Sigmoid colon (tissue), 7 donors: Measurements from ENCODE around the gene TUBG2. TPM values are rescaled to one million over a fixed set of nuclear protein-coding genes. Genes with fewer than 3 reads are reported as not detected.
A peak's percentile ranks its signal among the peaks of the same experiment; 100 is the strongest.
"Not testable (repeated sequence)": the region's sequence is repeated elsewhere in the genome, so short reads cannot be mapped to it uniquely, and the experiment has no call there.

ENCODE experiments used
- DNase-seq: peaks from one replicate; pipeline ENCODE4 v3.0.0-alpha.2; 2019
- H3K27ac ChIP-seq, 4 donors: fragments of 200-600 bp; sonication (generic); one replicate each; pipeline ENCODE4 v1.5.1; 2016 to 2019; ENCODE audit warnings: mild to moderate bottlenecking in 1 of 4
- H3K27me3 ChIP-seq, 3 donors: fragments of 200-600 bp; sonication (generic); one replicate each; pipeline ENCODE4 v1.5.1; 2019; ENCODE audit warnings: mild to moderate bottlenecking in 1 of 3
- H3K36me3 ChIP-seq, 4 donors: fragments of 200-600 bp; sonication (generic); one replicate each; pipeline ENCODE4 v1.5.1; 2016 to 2019
- H3K4me1 ChIP-seq, 4 donors: fragments of 200-600 bp; sonication (generic); one replicate each; pipeline ENCODE4 v1.5.1; 2017 to 2019
- H3K4me3 ChIP-seq, 4 donors: fragments of 200-600 bp; sonication (generic); one replicate each; pipeline ENCODE4 v1.5.1; 2017 to 2019; ENCODE audit warnings: mild to moderate bottlenecking in 2 of 4, moderate library complexity in 1 of 4
- H3K9me3 ChIP-seq, 4 donors: fragments of 200-600 bp in 3 of 4; sonication (generic) in 3 of 4; one replicate each; pipeline versions ENCODE4 v1.5.1 to v1.6.1; 2013 to 2019
- EP300 ChIP-seq, 4 donors: sonication (generic); formaldehyde crosslinking; IDR thresholded peaks; one replicate each; pipeline ENCODE4 v1.6.1; 2017; ENCODE audit warnings: antibody characterized with exemption in 4 of 4
- POLR2A ChIP-seq, 2 donors: fragments of 450-650 bp; IDR thresholded peaks; one replicate each; pipeline ENCODE4 v1.6.1; 2016; ENCODE audit warnings: antibody characterized with exemption in 2 of 2, mild to moderate bottlenecking in 2 of 2, moderate library complexity in 2 of 2
- POLR2AphosphoS5 ChIP-seq, 4 donors: sonication (generic); formaldehyde crosslinking; IDR thresholded peaks; one replicate each; pipeline ENCODE4 v1.6.1; 2017; ENCODE audit warnings: antibody characterized with exemption in 4 of 4
- WGBS, 2 donors: extraction: QIAGEN DNeasy Blood & Tissue Kit; methylation state at CpG; one replicate each; pipeline ENCODE4 v1.1.7; 2013; 5-methylcytosine and 5-hydroxymethylcytosine counted together
- intact Hi-C: fragments of 100-400 bp; cut with DNase I; formaldehyde crosslinking; loops from one replicate; pipeline ENCODE4 v1.15.1; 2023
- polyA plus RNA-seq, 3 donors: library from polyadenylated mRNA; stranded (reverse); fragments of 200-250 nt; gene quantifications; one replicate each; pipeline ENCODE4 v1.2.3, GENCODE V29; 2013
- total RNA-seq, 4 donors: library from RNA; depleted of rRNA; stranded (reverse); fragments of >200 nt; gene quantifications; one replicate each; pipeline ENCODE4 v1.1.0, GENCODE V29; 2016
- TF ChIP-seq, protein P1 (sequence below), 4 experiments: fragments of 450-650 bp in 3 of 4; fragments of 200-600 bp in 1 of 4; IDR thresholded peaks; one replicate each; pipeline ENCODE4 v1.5.1; 2016 to 2019; ENCODE audit warnings: antibody characterized with exemption in 4 of 4, mild to moderate bottlenecking in 3 of 4, moderate library complexity in 2 of 4
- donor health status: healthy with polysubstance abuse.
- donor health status: Bipolar disorder and iron deficiency.
- donor health status: healthy.

The TUBG2 gene
- total and polyA plus RNA-seq, 7 donors: 1.2 to 57.3 (median 28.0) TPM

DNA sequence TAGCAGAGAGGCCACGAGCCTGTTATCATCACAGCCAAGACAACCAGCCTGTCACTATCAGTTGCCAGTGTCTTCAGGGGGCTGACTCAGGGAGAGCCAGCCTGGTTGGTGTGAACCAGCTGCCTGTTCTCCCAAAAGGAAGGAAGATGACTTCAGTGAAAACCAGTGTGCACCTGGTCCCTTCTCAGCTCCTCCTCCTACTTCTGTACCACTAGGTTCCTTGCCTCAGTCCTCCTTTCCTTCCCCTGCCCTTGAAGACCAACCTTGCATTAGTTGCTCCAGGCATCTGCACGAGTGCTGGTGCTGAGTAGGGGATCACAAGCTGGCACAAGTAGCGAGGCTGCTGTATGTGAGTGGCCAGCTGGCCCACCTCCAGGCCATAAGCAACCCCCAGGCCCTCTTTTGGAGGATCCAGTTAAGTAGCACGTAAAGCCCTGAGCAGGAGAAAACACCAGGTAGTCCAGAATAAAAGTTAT is 41.1 kb upstream of the TUBG2 start:
- intact Hi-C loops: no loop called here
- peaks cover 6 to 33% (median 24%) of the 10 kb centered on the region in 4 donors for H3K36me3 ChIP-seq
- H3K4me3 ChIP-seq: no peak overlapping the region
- 73 to 76% methylated on average over 4 of the region's 4 CpGs for WGBS, 2 donors
- no peaks in the 10 kb centered on the region for H3K9me3 ChIP-seq
- DNase-seq: no peak
- TF ChIP-seq, protein P1, sequence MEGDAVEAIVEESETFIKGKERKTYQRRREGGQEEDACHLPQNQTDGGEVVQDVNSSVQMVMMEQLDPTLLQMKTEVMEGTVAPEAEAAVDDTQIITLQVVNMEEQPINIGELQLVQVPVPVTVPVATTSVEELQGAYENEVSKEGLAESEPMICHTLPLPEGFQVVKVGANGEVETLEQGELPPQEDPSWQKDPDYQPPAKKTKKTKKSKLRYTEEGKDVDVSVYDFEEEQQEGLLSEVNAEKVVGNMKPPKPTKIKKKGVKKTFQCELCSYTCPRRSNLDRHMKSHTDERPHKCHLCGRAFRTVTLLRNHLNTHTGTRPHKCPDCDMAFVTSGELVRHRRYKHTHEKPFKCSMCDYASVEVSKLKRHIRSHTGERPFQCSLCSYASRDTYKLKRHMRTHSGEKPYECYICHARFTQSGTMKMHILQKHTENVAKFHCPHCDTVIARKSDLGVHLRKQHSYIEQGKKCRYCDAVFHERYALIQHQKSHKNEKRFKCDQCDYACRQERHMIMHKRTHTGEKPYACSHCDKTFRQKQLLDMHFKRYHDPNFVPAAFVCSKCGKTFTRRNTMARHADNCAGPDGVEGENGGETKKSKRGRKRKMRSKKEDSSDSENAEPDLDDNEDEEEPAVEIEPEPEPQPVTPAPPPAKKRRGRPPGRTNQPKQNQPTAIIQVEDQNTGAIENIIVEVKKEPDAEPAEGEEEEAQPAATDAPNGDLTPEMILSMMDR (IDR thresholded peaks at IDR 0.05): no peak
- TF ChIP-seq POLR2AphosphoS5 (IDR thresholded peaks at IDR 0.05) (no peak), POLR2A (IDR thresholded peaks at IDR 0.05) (no peak), EP300 (IDR thresholded peaks at IDR 0.05) (no peak)
- H3K27me3 ChIP-seq: no peaks in the 10 kb centered on the region
- H3K27ac ChIP-seq: peak overlapping the region in 1 of 4 donors; percentile 25
- peaks cover 0 to 15% (median 13%) of the 10 kb centered on the region in 4 donors for H3K4me1 ChIP-seq

DNA sequence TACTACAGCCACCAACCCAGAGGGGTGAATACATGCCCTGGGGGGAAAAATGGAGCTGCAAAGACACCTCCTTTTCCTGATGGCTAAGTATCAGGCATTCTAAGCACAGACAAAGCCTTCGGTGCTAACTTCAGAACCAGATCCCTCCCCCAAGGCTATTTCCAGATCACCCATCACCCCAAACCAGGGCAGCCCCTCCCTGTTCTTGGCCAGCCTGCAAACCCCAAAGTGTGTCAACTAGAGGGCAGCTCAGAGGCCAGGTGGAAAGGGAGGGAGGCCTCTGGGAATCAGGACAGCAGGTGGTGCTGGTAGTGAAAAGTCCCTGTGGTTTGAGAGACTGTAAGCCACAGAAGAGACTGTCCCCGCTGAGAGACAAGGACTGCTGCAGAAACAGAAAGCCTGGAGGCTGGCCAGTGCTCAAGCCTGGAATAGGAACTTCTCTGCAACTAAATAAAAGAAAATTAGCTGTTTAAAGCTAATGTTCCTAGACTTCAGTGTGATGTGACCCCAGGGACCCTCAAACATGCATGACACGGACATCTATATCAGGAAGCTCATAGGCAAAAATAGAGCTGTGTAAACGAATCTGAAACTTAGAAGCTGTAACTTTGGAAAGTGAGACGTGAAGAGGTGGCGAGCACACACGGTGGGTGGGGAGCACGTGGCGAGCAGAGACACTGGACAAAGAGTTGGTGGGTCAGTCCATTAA is 40.5 kb upstream of the TUBG2 start:
- no peak for DNase-seq
- H3K36me3 ChIP-seq: peaks cover 6 to 27% (median 20%) of the 10 kb centered on the region in 4 donors
- no peaks in the 10 kb centered on the region for H3K27me3 ChIP-seq
- no peak overlapping the region for H3K4me3 ChIP-seq
- H3K27ac ChIP-seq: peak overlapping the region in 1 of 4 donors; percentile 25
- no peaks in the 10 kb centered on the region for H3K9me3 ChIP-seq
- TF ChIP-seq POLR2A (IDR thresholded peaks at IDR 0.05) (no peak), POLR2AphosphoS5 (IDR thresholded peaks at IDR 0.05) (no peak)
- TF ChIP-seq, protein P1 (IDR thresholded peaks at IDR 0.05): peak in 1 of 4 experiments; percentile 9
- intact Hi-C loops: no loop called here
- peaks cover 0 to 15% (median 13%) of the 10 kb centered on the region in 4 donors for H3K4me1 ChIP-seq
- WGBS, 2 donors: 30 to 39% methylated on average over 9 of the region's 9 CpGs

DNA sequence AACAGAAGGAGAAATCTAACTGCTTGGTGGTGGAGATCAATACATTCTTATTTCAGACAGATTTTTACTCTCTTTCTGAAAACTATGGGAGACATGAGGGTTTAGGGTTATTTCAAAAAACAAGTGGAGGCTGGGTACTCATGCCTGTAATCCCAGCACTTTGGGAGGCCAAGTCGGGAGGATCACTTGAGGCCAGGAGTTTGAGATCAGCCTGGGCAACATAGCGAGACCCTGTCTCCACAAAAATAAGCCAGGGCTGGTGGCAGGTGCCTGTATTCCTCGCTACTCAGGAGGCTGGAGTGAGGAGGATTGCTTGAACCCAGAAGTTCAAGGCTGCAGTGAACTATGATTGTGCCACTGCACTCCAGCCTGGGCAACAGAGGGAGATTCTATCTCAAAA is 37.1 kb upstream of the TUBG2 start:
- H3K27ac ChIP-seq, DNase-seq, H3K27me3 ChIP-seq, intact Hi-C loops, H3K36me3 ChIP-seq, H3K9me3 ChIP-seq, H3K4me3 ChIP-seq: not testable (repeated sequence)
- peaks cover 0 to 15% (median 13%) of the 10 kb centered on the region in 4 donors for H3K4me1 ChIP-seq
- WGBS, 2 donors: 91 to 94% methylated on average over 3 of the region's 3 CpGs

DNA sequence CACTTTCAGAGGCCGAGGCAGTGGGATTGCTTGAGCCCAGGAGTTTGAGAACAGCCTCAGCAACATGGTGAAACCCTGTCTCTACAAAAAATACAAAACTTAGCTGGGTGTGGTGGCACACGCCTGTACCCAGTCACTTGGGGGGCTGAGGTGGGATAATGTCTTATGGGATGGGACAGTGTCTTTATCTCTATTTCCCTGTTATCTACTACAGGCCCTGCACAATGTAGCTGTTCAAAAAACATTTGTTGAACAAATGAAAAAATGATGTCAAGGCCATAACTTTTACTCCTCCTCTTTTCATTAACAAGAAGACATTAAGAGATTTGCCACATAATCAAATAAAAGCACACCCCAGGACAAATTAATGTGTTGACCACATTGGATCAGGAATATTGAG is 35.8 kb upstream of the TUBG2 start:
- no peaks in the 10 kb centered on the region for H3K9me3 ChIP-seq
- 86 to 89% methylated on average over 2 of the region's 2 CpGs for WGBS, 2 donors
- no peak for TF ChIP-seq EP300 (IDR thresholded peaks at IDR 0.05)
- TF ChIP-seq POLR2A (IDR thresholded peaks at IDR 0.05): no peak
- no peak for TF ChIP-seq POLR2AphosphoS5 (IDR thresholded peaks at IDR 0.05)
- TF ChIP-seq, protein P1 (IDR thresholded peaks at IDR 0.05): no peak
- H3K4me1 ChIP-seq: peaks cover 0 to 8% (median 6%) of the 10 kb centered on the region in 4 donors
- H3K36me3 ChIP-seq: no peaks in the 10 kb centered on the region
- no peak for DNase-seq
- no peaks in the 10 kb centered on the region for H3K27me3 ChIP-seq
- H3K27ac ChIP-seq: no peak overlapping the region
- H3K4me3 ChIP-seq: no peak overlapping the region
- intact Hi-C loops: no loop called here

DNA sequence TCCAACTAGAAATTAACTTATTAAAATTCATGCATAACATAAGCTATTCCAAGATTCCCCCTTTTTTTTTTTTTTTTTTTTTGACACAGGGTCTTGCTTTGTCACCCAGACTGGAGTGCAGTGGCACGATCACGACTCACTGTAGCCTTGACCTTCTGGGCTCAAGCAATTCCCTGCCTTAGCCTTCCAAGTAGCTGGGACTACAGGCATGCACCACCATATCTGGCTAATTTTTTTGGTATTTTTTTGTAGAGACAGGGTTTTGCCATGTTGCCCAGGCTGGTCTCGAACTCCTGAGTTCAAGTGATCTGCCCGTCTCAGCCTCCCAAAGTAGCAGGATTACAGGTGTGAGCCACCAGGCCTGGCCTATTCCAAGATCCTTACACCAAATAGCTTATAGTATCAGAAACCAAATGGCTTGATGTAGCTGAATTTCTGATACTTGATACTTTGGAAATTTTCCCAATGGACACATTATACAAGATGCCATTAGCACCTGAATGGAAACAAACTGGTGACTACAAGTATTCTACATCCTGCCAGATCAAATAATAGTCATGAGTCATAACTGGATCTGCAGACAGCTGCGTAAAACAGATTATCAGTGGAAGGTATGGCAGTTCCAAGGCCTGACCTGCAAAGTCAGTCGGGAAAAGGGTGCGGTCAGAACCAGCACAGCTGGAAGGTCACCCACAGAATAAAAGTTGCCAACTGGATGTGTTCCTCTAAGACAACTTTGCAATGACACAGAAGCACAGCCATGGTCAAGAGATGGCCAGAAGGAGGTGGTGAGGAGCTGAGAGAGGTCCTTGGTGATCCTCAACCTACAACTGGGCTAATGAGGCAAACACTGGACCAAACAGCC is 35.1 kb upstream of the TUBG2 start:
- Histone ChIP-seq H3K9me3 (no peaks in the 10 kb centered on the region), H3K27me3 (no peaks in the 10 kb centered on the region), H3K4me1 (peaks cover 0 to 1% (median 0%) of the 10 kb centered on the region in 4 donors), H3K27ac (no peak overlapping the region), H3K4me3 (no peak overlapping the region), H3K36me3 (no peaks in the 10 kb centered on the region)
- WGBS, 2 donors: 56 to 84% methylated on average over 7 of the region's 7 CpGs
- TF ChIP-seq, protein P1 (IDR thresholded peaks at IDR 0.05): no peak
- TF ChIP-seq POLR2AphosphoS5 (IDR thresholded peaks at IDR 0.05): no peak
- intact Hi-C loops: no loop called here
- no peak for DNase-seq

DNA sequence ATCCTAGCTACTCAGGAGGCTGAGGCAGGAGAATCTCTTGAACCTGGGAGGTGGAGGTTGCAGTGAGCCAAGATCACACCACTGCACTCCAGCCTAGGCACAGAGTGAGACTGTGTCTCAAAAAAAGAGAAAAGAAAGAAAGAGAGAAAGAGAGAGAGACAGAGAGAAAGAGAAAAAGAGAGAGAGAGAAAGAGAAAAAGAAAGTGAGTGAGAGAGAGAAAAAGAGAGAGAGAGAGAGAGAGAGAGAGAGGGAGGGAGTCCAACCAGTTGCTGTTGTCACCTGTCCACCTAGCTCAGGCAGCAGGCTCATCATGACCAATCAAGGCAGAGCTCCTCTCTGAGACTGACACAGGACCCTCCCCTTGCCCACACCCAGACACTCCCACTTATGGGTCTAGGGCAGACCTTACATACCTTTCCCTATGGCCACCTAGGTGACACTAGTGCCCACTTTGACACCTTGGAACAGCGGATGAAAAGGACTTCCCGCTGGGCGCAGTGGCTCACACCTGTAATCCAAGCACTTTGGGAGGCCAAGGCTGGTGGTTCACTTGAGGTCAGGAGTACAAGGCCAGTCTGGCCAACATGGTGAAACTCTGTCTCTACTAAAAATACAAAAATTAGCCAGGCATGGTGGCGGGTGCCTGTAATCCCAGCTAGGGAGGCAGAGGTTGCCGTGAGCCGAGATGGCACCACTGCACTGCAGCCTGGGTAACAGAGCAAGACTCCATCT is 31.9 kb upstream of the TUBG2 start:
- H3K36me3 ChIP-seq, DNase-seq, H3K9me3 ChIP-seq, H3K4me1 ChIP-seq, H3K4me3 ChIP-seq, H3K27ac ChIP-seq, intact Hi-C loops, H3K27me3 ChIP-seq: not testable (repeated sequence)
- WGBS, 2 donors: 94 to 95% methylated on average over 6 of the region's 6 CpGs
